HepG2 (cell line): ENCODE results near the gene LIME1. TPM values are rescaled to one million over a fixed set of nuclear protein-coding genes. Genes with fewer than 3 reads are reported as not detected.

Experiments used
- ARNTL ChIP-seq: sonication (generic); formaldehyde crosslinking; IDR thresholded peaks from 2 replicates; pipeline ENCODE4 v1.4.0; 2020; ENCODE audit warnings: mild to moderate bottlenecking, missing genetic modification reagents
- FOXK2 ChIP-seq: fragments of 450-650 bp; IDR thresholded peaks from 2 replicates; pipeline ENCODE4 v1.6.1; 2016
- KDM6A ChIP-seq: IDR thresholded peaks from 2 replicates; pipeline ENCODE4 v1.6.1; 2016; ENCODE audit warnings: low read depth
- MLLT10 ChIP-seq: sonication (generic); formaldehyde crosslinking; IDR thresholded peaks from 2 replicates; pipeline ENCODE4 v1.4.0; 2020; ENCODE audit warnings: missing genetic modification reagents
- NKX3-1 ChIP-seq: sonication (generic); formaldehyde crosslinking; IDR thresholded peaks from 2 replicates; pipeline ENCODE4 v1.5.0; 2020; ENCODE audit warnings: missing genetic modification reagents
- NPAS2 ChIP-seq: sonication (generic); formaldehyde crosslinking; IDR thresholded peaks from 2 replicates; pipeline ENCODE4 v1.8.0; 2022; ENCODE audit warnings: mild to moderate bottlenecking, missing genetic modification reagents, borderline replicate concordance
- RBM22 ChIP-seq: fragments of 200-400 bp; formaldehyde crosslinking; optimal IDR thresholded peaks from 2 replicates; pipeline ENCODE3; 2017; ENCODE audit warnings: mild to moderate bottlenecking, low read length, moderate library complexity
- TOPORS ChIP-seq: sonication (generic); formaldehyde crosslinking; IDR thresholded peaks from 2 replicates; pipeline ENCODE4 v1.8.0; 2023; ENCODE audit warnings: mild to moderate bottlenecking, missing genetic modification reagents
- U2AF1 ChIP-seq: fragments of 200-400 bp; formaldehyde crosslinking; optimal IDR thresholded peaks from 2 replicates; pipeline ENCODE3; 2017; ENCODE audit warnings: mild to moderate bottlenecking, low read depth, low read length
- ZBTB7A ChIP-seq: sonication (generic); formaldehyde crosslinking; IDR thresholded peaks from 2 replicates; pipeline ENCODE4 v1.8.0; 2022; ENCODE audit warnings: mild to moderate bottlenecking, missing genetic modification reagents
- ZFP1 ChIP-seq: IDR thresholded peaks from 2 replicates; pipeline ENCODE4 v1.6.1; 2016
- ZNF446 ChIP-seq: sonication (generic); formaldehyde crosslinking; IDR thresholded peaks from 2 replicates; pipeline ENCODE4 v1.5.0; 2020; ENCODE audit warnings: mild to moderate bottlenecking, missing genetic modification reagents
- ZNF501 ChIP-seq: sonication (generic); formaldehyde crosslinking; IDR thresholded peaks from 2 replicates; pipeline ENCODE4 v1.5.1; 2020; ENCODE audit warnings: mild to moderate bottlenecking, moderate library complexity, missing genetic modification reagents
- ZNF605 ChIP-seq: sonication (generic); formaldehyde crosslinking; IDR thresholded peaks from 2 replicates; pipeline ENCODE4 v1.8.0; 2022; ENCODE audit warnings: mild to moderate bottlenecking, missing genetic modification reagents
- ZNF749 ChIP-seq: sonication (generic); formaldehyde crosslinking; IDR thresholded peaks from 2 replicates; pipeline ENCODE4 v1.8.0; 2022; ENCODE audit warnings: mild to moderate bottlenecking, missing genetic modification reagents, moderate library complexity, borderline replicate concordance
- ZNF782 ChIP-seq: sonication (generic); formaldehyde crosslinking; IDR thresholded peaks from 2 replicates; pipeline ENCODE4 v1.4.0; 2020; ENCODE audit warnings: missing genetic modification reagents, mild to moderate bottlenecking, borderline replicate concordance
- ZNF841 ChIP-seq: sonication (generic); formaldehyde crosslinking; IDR thresholded peaks from 2 replicates; pipeline ENCODE4 v1.8.1; 2023; ENCODE audit warnings: missing genetic modification reagents, borderline replicate concordance
- polyA plus RNA-seq, 8 experiments: library from polyadenylated mRNA; depleted of rRNA in 3 of 8; stranded (reverse) in 7 of 8; unstranded in 1 of 8; fragments of >200 nt; fragmentation: Illumina TruSeq in 4 of 8; extraction: Trizol in 4 of 8; gene quantifications; 2 replicates each; pipeline versions ENCODE4 v1.2.1 to v1.2.3, GENCODE V29; 2011 to 2016; ENCODE audit warnings: low read depth in 4 of 8, missing spikeins in 1 of 8, mixed read lengths in 1 of 8; ENCODE audit not compliant: insufficient read depth in 1 of 8
- total RNA-seq, 5 experiments: library from RNA; depleted of rRNA; stranded (reverse); fragments of >200 nt; fragmentation: Illumina TruSeq; extraction: Trizol; gene quantifications; 2 replicates each; pipeline ENCODE4 v1.2.3, GENCODE V29; 2016; ENCODE audit warnings: low read depth in 1 of 5
- TF ChIP-seq, protein P1 (sequence below): sonication (generic); formaldehyde crosslinking; IDR thresholded peaks from 2 replicates; pipeline ENCODE4 v1.5.1; 2020; ENCODE audit warnings: mild to moderate bottlenecking, missing genetic modification reagents, borderline replicate concordance
- TF ChIP-seq, protein P2 (sequence below): sonication (generic); formaldehyde crosslinking; IDR thresholded peaks from 2 replicates; pipeline ENCODE4 v1.5.0; 2020; ENCODE audit warnings: missing genetic modification reagents
- TF ChIP-seq, protein P3 (sequence below): sonication (generic); formaldehyde crosslinking; IDR thresholded peaks from 2 replicates; pipeline ENCODE4 v1.8.1; 2023; ENCODE audit warnings: mild to moderate bottlenecking, missing genetic modification reagents
- TF ChIP-seq, protein P4 (sequence below): IDR thresholded peaks from 2 replicates; pipeline ENCODE4 v1.6.1; 2018; ENCODE audit warnings: missing genetic modification reagents

The LIME1 gene
- total and polyA plus RNA-seq, 2 of the 13 experiments (the other 11 are each of a cell fraction or from before 2014, with no cell fraction given), result 13.0 to 61.5 TPM

DNA sequence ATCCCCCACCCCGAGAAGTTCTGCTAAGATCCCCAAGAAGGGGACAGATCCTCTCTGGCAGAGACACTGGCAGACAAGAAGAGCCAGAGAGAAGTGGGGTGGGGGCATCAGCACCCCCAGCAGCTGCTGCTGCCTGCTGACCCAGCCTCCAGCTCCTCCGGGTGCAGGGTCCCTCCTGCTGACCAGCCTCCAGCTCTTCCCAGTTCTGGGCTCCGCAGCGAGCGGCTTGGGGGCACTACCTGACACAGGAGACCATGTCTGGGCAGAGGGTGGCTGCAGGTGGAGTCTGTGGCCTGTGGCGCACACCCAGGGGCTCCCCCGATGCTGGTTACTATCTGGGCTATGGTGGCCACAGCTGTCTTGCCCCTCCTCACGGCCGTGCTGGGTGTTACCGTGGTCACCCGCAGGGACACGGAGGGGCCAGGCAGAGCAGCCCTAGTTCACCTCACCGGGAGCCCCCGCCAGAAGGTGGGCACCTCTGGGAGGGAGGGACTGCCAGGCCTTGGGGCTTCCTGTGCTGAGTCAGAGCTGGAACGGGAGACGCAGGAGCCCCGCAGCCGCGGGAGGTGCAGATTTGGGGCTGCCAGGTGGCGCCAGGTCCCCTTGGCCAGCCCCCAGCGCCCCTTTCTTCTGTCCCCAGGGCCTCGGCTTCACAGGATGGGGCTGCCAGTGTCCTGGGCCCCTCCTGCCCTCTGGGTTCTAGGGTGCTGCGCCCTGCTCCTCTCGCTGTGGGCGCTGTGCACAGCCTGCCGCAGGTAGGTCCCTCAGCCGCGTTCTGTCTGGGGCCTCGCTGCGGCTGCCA lies 630 bp downstream of the LIME1 start (continued):
- TF ChIP-seq, protein P1, sequence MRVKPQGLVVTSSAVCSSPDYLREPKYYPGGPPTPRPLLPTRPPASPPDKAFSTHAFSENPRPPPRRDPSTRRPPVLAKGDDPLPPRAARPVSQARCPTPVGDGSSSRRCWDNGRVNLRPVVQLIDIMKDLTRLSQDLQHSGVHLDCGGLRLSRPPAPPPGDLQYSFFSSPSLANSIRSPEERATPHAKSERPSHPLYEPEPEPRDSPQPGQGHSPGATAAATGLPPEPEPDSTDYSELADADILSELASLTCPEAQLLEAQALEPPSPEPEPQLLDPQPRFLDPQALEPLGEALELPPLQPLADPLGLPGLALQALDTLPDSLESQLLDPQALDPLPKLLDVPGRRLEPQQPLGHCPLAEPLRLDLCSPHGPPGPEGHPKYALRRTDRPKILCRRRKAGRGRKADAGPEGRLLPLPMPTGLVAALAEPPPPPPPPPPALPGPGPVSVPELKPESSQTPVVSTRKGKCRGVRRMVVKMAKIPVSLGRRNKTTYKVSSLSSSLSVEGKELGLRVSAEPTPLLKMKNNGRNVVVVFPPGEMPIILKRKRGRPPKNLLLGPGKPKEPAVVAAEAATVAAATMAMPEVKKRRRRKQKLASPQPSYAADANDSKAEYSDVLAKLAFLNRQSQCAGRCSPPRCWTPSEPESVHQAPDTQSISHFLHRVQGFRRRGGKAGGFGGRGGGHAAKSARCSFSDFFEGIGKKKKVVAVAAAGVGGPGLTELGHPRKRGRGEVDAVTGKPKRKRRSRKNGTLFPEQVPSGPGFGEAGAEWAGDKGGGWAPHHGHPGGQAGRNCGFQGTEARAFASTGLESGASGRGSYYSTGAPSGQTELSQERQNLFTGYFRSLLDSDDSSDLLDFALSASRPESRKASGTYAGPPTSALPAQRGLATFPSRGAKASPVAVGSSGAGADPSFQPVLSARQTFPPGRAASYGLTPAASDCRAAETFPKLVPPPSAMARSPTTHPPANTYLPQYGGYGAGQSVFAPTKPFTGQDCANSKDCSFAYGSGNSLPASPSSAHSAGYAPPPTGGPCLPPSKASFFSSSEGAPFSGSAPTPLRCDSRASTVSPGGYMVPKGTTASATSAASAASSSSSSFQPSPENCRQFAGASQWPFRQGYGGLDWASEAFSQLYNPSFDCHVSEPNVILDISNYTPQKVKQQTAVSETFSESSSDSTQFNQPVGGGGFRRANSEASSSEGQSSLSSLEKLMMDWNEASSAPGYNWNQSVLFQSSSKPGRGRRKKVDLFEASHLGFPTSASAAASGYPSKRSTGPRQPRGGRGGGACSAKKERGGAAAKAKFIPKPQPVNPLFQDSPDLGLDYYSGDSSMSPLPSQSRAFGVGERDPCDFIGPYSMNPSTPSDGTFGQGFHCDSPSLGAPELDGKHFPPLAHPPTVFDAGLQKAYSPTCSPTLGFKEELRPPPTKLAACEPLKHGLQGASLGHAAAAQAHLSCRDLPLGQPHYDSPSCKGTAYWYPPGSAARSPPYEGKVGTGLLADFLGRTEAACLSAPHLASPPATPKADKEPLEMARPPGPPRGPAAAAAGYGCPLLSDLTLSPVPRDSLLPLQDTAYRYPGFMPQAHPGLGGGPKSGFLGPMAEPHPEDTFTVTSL (CRISPR knock-in tag), result no peak
- no peak for TF ChIP-seq KDM6A
- TF ChIP-seq ZNF605, result no peak
- peak; percentile 87 for TF ChIP-seq RBM22
- TF ChIP-seq ZFP1 (CRISPR knock-in tag), result no peak; the same call in 1 of the 2 replicates
- TF ChIP-seq MLLT10, result no peak
- TF ChIP-seq ZBTB7A (CRISPR knock-in tag), result peak; percentile 88; the same call in 1 of the 2 replicates
- TF ChIP-seq ZNF782, result peak; percentile 63
- no peak for TF ChIP-seq FOXK2
- TF ChIP-seq, protein P2, sequence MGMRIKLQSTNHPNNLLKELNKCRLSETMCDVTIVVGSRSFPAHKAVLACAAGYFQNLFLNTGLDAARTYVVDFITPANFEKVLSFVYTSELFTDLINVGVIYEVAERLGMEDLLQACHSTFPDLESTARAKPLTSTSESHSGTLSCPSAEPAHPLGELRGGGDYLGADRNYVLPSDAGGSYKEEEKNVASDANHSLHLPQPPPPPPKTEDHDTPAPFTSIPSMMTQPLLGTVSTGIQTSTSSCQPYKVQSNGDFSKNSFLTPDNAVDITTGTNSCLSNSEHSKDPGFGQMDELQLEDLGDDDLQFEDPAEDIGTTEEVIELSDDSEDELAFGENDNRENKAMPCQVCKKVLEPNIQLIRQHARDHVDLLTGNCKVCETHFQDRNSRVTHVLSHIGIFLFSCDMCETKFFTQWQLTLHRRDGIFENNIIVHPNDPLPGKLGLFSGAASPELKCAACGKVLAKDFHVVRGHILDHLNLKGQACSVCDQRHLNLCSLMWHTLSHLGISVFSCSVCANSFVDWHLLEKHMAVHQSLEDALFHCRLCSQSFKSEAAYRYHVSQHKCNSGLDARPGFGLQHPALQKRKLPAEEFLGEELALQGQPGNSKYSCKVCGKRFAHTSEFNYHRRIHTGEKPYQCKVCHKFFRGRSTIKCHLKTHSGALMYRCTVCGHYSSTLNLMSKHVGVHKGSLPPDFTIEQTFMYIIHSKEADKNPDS (CRISPR knock-in tag), result no peak
- no peak for TF ChIP-seq NKX3-1 (CRISPR knock-in tag)
- peak; percentile 77 for TF ChIP-seq U2AF1
- TF ChIP-seq, protein P3, sequence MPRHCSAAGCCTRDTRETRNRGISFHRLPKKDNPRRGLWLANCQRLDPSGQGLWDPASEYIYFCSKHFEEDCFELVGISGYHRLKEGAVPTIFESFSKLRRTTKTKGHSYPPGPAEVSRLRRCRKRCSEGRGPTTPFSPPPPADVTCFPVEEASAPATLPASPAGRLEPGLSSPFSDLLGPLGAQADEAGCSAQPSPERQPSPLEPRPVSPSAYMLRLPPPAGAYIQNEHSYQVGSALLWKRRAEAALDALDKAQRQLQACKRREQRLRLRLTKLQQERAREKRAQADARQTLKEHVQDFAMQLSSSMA (CRISPR knock-in tag), result peak; percentile 15; the same call in 1 of the 2 replicates
- TF ChIP-seq ZNF501 (CRISPR knock-in tag), result no peak
- no peak for TF ChIP-seq NPAS2 (CRISPR knock-in tag)
- TF ChIP-seq ARNTL (CRISPR knock-in tag), result no peak; the same call in 1 of the 2 replicates
- no peak; the same call in 1 of the 2 replicates for TF ChIP-seq ZNF841 (CRISPR knock-in tag)
- TF ChIP-seq ZNF749 (CRISPR knock-in tag), result no peak; the same call in 1 of the 2 replicates
- TF ChIP-seq ZNF446 (CRISPR knock-in tag), result no peak
- TF ChIP-seq TOPORS, result no peak; the same call in 1 of the 2 replicates
- TF ChIP-seq, protein P4, sequence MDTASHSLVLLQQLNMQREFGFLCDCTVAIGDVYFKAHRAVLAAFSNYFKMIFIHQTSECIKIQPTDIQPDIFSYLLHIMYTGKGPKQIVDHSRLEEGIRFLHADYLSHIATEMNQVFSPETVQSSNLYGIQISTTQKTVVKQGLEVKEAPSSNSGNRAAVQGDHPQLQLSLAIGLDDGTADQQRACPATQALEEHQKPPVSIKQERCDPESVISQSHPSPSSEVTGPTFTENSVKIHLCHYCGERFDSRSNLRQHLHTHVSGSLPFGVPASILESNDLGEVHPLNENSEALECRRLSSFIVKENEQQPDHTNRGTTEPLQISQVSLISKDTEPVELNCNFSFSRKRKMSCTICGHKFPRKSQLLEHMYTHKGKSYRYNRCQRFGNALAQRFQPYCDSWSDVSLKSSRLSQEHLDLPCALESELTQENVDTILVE (CRISPR knock-in tag), result no peak; the same call in 1 of the 2 replicates
